Measurements from ENCODE around the gene CSAD.

GRCh38 chr12:53147181-53147580 lies 33.5 kb downstream of the CSAD start:
- TF ChIP-seq BHLHE40 (IDR thresholded peaks at IDR 0.05; ENCODE audit: borderline replicate concordance) (no peak), TARDBP (IDR thresholded peaks at IDR 0.05) (no peak), FOXM1 (IDR thresholded peaks at IDR 0.05; ENCODE audit: borderline replicate concordance) (no peak), SP1 (IDR thresholded peaks at IDR 0.05) (no peak)

Measured in HEK293T (cell line).